ENCODE data around the gene DDX42.

- TF ChIP-seq CTCF (conservative IDR thresholded peaks at IDR 0.05; ENCODE audit: low read depth in 2 of 2) (peak; percentile 18 to 24; a peak in 3 of 4 replicates), JUNB (IDR thresholded peaks at IDR 0.05; ENCODE audit: unreplicated experiment) (no peak), EZH2 (IDR thresholded peaks at IDR 0.05; ENCODE audit: low read depth, unreplicated experiment) (no peak), CREB1 (CRISPR knock-in tag; IDR thresholded peaks at IDR 0.05; ENCODE audit: low read depth) (no peak), POLR2AphosphoS5 (IDR thresholded peaks at IDR 0.05; ENCODE audit: low read depth) (peak; percentile 85), REST (IDR thresholded peaks at IDR 0.05; ENCODE audit: unreplicated experiment) (no peak), EZH2phosphoT487 (IDR thresholded peaks at IDR 0.05; ENCODE audit: unreplicated experiment) (no peak), NANOG (IDR thresholded peaks at IDR 0.05; ENCODE audit: borderline replicate concordance) (no peak), ZNF114 (CRISPR knock-in tag; IDR thresholded peaks at IDR 0.05) (no peak), ZNF462 (CRISPR knock-in tag; IDR thresholded peaks at IDR 0.05) (no peak), ETS1 (IDR thresholded peaks at IDR 0.05) (no peak), ZNF331 (CRISPR knock-in tag; IDR thresholded peaks at IDR 0.05; ENCODE audit: low read depth) (no peak), STAT1 (IDR thresholded peaks at IDR 0.05; ENCODE audit: unreplicated experiment) (no peak)
Observed at GRCh38 chr17:63774141-63774968, at the start of gene DDX42.
